Measurements from ENCODE around the gene SCYGR6. TPM values are rescaled to one million over a fixed set of nuclear protein-coding genes. Genes with fewer than 3 reads are reported as not detected.

The SCYGR6 gene
- total RNA-seq, 1 experiment from 2014 or later: not detected

DNA sequence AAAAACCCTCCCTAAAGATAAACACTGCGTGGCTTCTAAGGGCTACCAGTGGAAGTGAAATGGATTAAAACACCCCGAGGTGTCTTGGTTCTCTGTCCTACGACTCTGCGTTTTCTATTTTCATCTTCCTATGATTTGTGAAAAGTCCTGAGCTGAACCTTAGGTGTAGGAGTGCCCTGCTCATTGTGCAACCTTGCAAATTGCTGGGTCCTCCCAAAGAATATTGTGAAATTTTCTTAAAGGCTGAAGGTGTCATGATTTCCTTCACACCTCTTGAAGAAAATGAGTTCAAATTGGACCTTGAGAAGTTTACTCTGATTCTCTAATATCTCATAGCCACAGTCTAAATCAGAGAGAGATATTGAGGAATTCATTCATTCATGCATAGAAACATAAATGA, 4.9 kb downstream of the SCYGR6 start:
- H3K9me3 Mint-ChIP-seq: no peaks in the 10 kb centered on the region
- H3K4me1 Mint-ChIP-seq: peaks cover 23% of the 10 kb centered on the region
- no peak overlapping the region for H3K27ac Mint-ChIP-seq
- ATAC-seq (no peak), DNase-seq (ENCODE audit: low spot score) (no peak)
- no peaks in the 10 kb centered on the region for H3K36me3 Mint-ChIP-seq
- CTCF ChIA-PET: no interaction called here
- H3K4me3 Mint-ChIP-seq: no peak overlapping the region
- TF ChIP-seq PRRX2 (CRISPR knock-in tag; IDR thresholded peaks at IDR 0.05) (no peak), JAZF1 (CRISPR knock-in tag; IDR thresholded peaks at IDR 0.05) (no peak), MAX (CRISPR knock-in tag; IDR thresholded peaks at IDR 0.05) (no peak), E2F4 (CRISPR knock-in tag; IDR thresholded peaks at IDR 0.05; ENCODE audit: borderline replicate concordance, low read depth) (no peak), TP53 (CRISPR knock-in tag; IDR thresholded peaks at IDR 0.05) (no peak), ZNF121 (CRISPR knock-in tag; IDR thresholded peaks at IDR 0.05) (no peak), ATF1 (CRISPR knock-in tag; IDR thresholded peaks at IDR 0.05) (no peak), ZNF219 (CRISPR knock-in tag; IDR thresholded peaks at IDR 0.05; ENCODE audit: borderline replicate concordance) (no peak), TEAD4 (CRISPR knock-in tag; IDR thresholded peaks at IDR 0.05) (no peak), ZNF138 (CRISPR knock-in tag; conservative IDR thresholded peaks at IDR 0.05) (no peak), ZNF232 (CRISPR knock-in tag; IDR thresholded peaks at IDR 0.05) (no peak), ELF4 (CRISPR knock-in tag; IDR thresholded peaks at IDR 0.05; ENCODE audit: low read depth) (no peak), ZNF396 (CRISPR knock-in tag; IDR thresholded peaks at IDR 0.05; ENCODE audit: borderline replicate concordance) (no peak), SP1 (CRISPR knock-in tag; conservative IDR thresholded peaks at IDR 0.05) (no peak), OVOL2 (CRISPR knock-in tag; IDR thresholded peaks at IDR 0.05; ENCODE audit: borderline replicate concordance) (no peak), CTCF (IDR thresholded peaks at IDR 0.05) (no peak), ZNF263 (CRISPR knock-in tag; IDR thresholded peaks at IDR 0.05; ENCODE audit: low read depth) (no peak)
- TF ChIP-seq, protein P1, sequence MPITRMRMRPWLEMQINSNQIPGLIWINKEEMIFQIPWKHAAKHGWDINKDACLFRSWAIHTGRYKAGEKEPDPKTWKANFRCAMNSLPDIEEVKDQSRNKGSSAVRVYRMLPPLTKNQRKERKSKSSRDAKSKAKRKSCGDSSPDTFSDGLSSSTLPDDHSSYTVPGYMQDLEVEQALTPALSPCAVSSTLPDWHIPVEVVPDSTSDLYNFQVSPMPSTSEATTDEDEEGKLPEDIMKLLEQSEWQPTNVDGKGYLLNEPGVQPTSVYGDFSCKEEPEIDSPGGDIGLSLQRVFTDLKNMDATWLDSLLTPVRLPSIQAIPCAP (CRISPR knock-in tag; IDR thresholded peaks at IDR 0.05): no peak
- TF ChIP-seq, protein P2, sequence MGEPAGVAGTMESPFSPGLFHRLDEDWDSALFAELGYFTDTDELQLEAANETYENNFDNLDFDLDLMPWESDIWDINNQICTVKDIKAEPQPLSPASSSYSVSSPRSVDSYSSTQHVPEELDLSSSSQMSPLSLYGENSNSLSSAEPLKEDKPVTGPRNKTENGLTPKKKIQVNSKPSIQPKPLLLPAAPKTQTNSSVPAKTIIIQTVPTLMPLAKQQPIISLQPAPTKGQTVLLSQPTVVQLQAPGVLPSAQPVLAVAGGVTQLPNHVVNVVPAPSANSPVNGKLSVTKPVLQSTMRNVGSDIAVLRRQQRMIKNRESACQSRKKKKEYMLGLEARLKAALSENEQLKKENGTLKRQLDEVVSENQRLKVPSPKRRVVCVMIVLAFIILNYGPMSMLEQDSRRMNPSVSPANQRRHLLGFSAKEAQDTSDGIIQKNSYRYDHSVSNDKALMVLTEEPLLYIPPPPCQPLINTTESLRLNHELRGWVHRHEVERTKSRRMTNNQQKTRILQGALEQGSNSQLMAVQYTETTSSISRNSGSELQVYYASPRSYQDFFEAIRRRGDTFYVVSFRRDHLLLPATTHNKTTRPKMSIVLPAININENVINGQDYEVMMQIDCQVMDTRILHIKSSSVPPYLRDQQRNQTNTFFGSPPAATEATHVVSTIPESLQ (CRISPR knock-in tag; IDR thresholded peaks at IDR 0.05): no peak
- H3K27me3 Mint-ChIP-seq (ENCODE audit: low read depth): 0 out of 2 replicates have a peak, but pooled peaks cover 3% of the 10 kb centered on the region
- POLR2A ChIA-PET: no interaction called here

- peak; percentile 97 for ATAC-seq
- TF ChIP-seq TCF7 (CRISPR knock-in tag; IDR thresholded peaks at IDR 0.05; ENCODE audit: low read depth) (no peak), ZNF219 (CRISPR knock-in tag; IDR thresholded peaks at IDR 0.05; ENCODE audit: borderline replicate concordance) (no peak), SOX15 (CRISPR knock-in tag; IDR thresholded peaks at IDR 0.05) (no peak), NFYB (CRISPR knock-in tag; conservative IDR thresholded peaks at IDR 0.05; ENCODE audit: low read depth) (no peak), SP1 (CRISPR knock-in tag; conservative IDR thresholded peaks at IDR 0.05) (peak; percentile 59; the same call in 1 of the 2 replicates), ETV6 (CRISPR knock-in tag; IDR thresholded peaks at IDR 0.05) (no peak), PREB (CRISPR knock-in tag; IDR thresholded peaks at IDR 0.05; ENCODE audit: borderline replicate concordance) (no peak), ZBTB21 (CRISPR knock-in tag; IDR thresholded peaks at IDR 0.05; ENCODE audit: borderline replicate concordance) (no peak), TP53 (CRISPR knock-in tag; IDR thresholded peaks at IDR 0.05) (no peak), EMX1 (CRISPR knock-in tag; IDR thresholded peaks at IDR 0.05) (no peak), TEAD1 (CRISPR knock-in tag; IDR thresholded peaks at IDR 0.05) (no peak), ZNF232 (CRISPR knock-in tag; IDR thresholded peaks at IDR 0.05) (no peak), MAX (CRISPR knock-in tag; IDR thresholded peaks at IDR 0.05) (peak; percentile 38; the same call in 1 of the 2 replicates)
Measured at GRCh38 chr2:227717687-227718567, 6.6 kb downstream of the SCYGR6 start, which contains the start of gene SLC19A3. Gene SLC19A3 (minus strand): TSS chr2:227718028. CDS start chr2:227702318, 15,710 bp downstream.

More at GRCh38 chr2:227717687-227718567, 6.6 kb downstream of the SCYGR6 start, which contains the start of gene SLC19A3:
- Mint-ChIP-seq H3K4me3 (peak within 1 kb of the TSS; percentile 78), H3K4me1 (peaks cover 26% of the 10 kb centered on the region), H3K9me3 (no peaks in the 10 kb centered on the region), H3K27me3 (ENCODE audit: low read depth) (0 out of 2 replicates have a peak, but pooled peaks cover 3% of the 10 kb centered on the region), H3K27ac (no peak within 1 kb of the TSS), H3K36me3 (no peaks in the 10 kb centered on the region)
- CTCF ChIA-PET: interaction anchor here (0.5 to 1.2 kb wide), 4 partner anchors 22 to 480 kb away, joined by 3 to 4 read pairs (median 4); no protein-coding TSS in a partner anchor
- peak; percentile 91 for DNase-seq (ENCODE audit: low spot score)
- POLR2A ChIA-PET: interaction anchor here (1.0 kb wide), 2 partner anchors 23 to 121 kb away, joined by 3 read pairs; no protein-coding TSS in a partner anchor
